Activated naive CD4-positive, alpha-beta T cell treated with anti-CD3 and anti-CD28 coated beads, Interleukin-2, amount 50 U/mL, for 72 hours (primary cell): ENCODE results near the gene IL31RA. TPM values are rescaled to one million over a fixed set of nuclear protein-coding genes. Genes with fewer than 3 reads are reported as not detected.
"Not testable (repeated sequence)": the region's sequence is repeated elsewhere in the genome, so short reads cannot be mapped to it uniquely, and the experiment has no call there.

Experiments
- ATAC-seq, 2 donors: fragments of 150-1000 bp; cut with Tn5 transposase; 2 replicates each; pipeline ENCODE4 v1.10.0; 2021; ENCODE audit warnings: mild to moderate bottlenecking in 2 of 2, moderate library complexity in 2 of 2
- DNase-seq, 2 donors: peaks; one replicate each; pipeline ENCODE4 v3.0.0; 2021 to 2022; ENCODE audit warnings: low spot score in 2 of 2
- H3K27ac Mint-ChIP-seq, 2 donors: one replicate each; pipeline ENCODE4 v1.8.0; 2022; ENCODE audit warnings: mild to moderate bottlenecking in 2 of 2, mixed read lengths in 2 of 2
- H3K36me3 Mint-ChIP-seq, 2 donors: one replicate each; pipeline ENCODE4 v1.8.0; 2022; ENCODE audit warnings: mixed read lengths in 2 of 2
- H3K9me3 Mint-ChIP-seq, 2 donors: one replicate each; pipeline ENCODE4 v1.8.0; 2022; ENCODE audit warnings: mixed read lengths in 2 of 2
- total RNA-seq, 2 donors: library from RNA; stranded (reverse); gene quantifications; one replicate each; pipeline ENCODE4 v1.2.3, GENCODE V29; 2022

The IL31RA gene
- total RNA-seq: under 1 TPM in 1 of 2 donors, not detected in 1; 0.89 TPM

DNA sequence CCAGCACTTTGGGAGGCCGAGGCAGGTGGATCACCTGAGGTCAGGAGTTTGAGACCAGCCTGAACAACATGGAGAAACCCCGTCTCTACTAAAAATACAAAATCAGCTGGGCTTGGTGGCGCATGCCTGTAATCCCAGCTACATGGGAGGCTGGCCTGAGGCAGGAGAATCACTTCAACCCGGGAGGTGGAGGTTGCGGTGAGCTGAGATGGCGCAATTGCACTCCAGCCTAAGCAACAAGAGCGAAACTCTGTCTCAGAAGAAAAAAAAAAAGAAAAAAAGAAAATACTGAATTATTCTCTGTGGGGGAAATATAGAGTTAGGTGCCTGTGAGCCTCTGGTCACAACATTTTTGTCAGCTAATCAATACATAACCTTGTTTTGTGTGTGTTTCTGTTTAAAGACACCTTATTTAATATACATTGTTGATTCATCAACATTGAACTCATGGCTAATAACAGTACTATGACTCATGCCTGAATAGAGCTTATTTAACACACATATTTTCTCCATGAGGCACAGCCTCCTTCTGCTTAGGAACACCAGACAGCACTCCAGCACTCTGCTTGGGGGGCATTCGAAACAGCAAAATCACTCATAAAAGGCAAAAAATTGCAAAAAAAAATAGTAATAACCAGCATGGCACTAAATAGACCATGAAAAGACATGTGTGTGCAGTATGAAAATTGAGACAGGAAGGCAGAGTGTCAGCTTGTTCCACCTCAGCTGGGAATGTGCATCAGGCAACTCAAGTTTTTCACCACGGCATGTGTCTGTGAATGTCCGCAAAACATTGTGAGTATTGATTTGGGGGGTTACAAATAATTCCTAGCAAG is at the start of gene IL31RA:
IL31RA (plus strand) TSS at position 519 of the 836 bp plus-strand sequence; CDS start at position 733, 214 bp downstream.
- ATAC-seq: peak in 1 of 2 donors; percentile 94
- Mint-ChIP-seq H3K36me3 (peaks cover under 1 to 6% of the 10 kb centered on the region in 2 donors), H3K27ac (peak within 1 kb of the TSS in 1 of 2 donors; percentile 12), H3K9me3 (peaks cover 0 to 11% of the 10 kb centered on the region in 2 donors)
- no peak for DNase-seq

DNA sequence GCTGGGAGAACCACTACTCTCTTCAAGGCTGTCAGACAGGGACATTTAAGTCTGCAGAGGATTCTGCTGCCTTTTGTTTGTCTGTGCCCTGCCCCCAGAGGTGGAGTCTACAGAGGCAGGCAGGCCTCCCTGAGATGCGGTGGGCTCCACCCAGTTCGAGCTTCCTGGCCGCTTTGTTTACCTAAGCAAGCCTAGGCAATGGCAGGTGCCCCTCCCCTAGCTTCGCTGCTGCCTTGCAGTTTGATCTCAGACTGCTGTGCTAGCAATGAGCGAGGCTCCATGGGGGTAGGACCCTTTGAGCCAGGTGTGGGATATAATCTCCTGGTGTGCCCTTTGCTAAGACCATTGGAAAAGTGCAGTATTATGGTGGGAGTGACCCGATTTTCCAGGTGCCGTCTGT is 42.3 kb upstream of the IL31RA start:
- Mint-ChIP-seq H3K9me3 (peaks cover 10% of the 10 kb centered on the region in 2 donors), H3K36me3 (peaks cover 15 to 17% of the 10 kb centered on the region in 2 donors)
- not testable (repeated sequence) for H3K27ac Mint-ChIP-seq, ATAC-seq, DNase-seq

- not testable (repeated sequence) for H3K27ac Mint-ChIP-seq, ATAC-seq, H3K36me3 Mint-ChIP-seq, H3K9me3 Mint-ChIP-seq, DNase-seq
These were observed 35.2 kb upstream of the IL31RA start for GRCh38 chr5:55815939-55816338.

- no peak overlapping the region for H3K27ac Mint-ChIP-seq
- ATAC-seq (no peak), DNase-seq (no peak)
- H3K9me3 Mint-ChIP-seq: no peaks in the 10 kb centered on the region
- H3K36me3 Mint-ChIP-seq: peaks cover 0 to 5% of the 10 kb centered on the region in 2 donors
These were observed 34.8 kb upstream of the IL31RA start for GRCh38 chr5:55816342-55816741.

GRCh38 chr5:55817030-55817429 is 34.1 kb upstream of the IL31RA start:
- Mint-ChIP-seq H3K27ac (no peak overlapping the region), H3K36me3 (peaks cover 0 to 6% of the 10 kb centered on the region in 2 donors), H3K9me3 (no peaks in the 10 kb centered on the region)
- no peak for DNase-seq
- no peak for ATAC-seq

DNA sequence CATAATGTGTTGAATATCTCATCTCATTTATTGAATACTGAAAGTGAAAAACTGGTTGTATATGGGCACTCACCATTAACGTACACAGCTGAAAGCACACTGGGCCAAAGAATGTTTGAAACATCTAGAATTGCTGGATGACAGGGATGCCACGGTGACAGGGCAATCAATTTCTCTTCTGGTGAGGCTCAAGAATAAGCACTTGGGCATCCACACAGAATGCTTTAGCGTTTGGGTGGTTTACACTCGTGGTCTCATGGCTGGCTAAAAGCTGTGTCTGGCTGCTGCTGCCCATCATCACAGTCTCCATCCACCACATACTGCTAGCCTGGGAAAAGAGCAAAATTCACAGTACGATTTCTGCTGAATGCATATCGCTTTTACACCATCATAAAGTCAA is 30.7 kb upstream of the IL31RA start:
- Mint-ChIP-seq H3K9me3 (no peaks in the 10 kb centered on the region), H3K27ac (no peak overlapping the region), H3K36me3 (peaks cover 5 to 6% of the 10 kb centered on the region in 2 donors)
- DNase-seq (no peak), ATAC-seq (no peak)

DNA sequence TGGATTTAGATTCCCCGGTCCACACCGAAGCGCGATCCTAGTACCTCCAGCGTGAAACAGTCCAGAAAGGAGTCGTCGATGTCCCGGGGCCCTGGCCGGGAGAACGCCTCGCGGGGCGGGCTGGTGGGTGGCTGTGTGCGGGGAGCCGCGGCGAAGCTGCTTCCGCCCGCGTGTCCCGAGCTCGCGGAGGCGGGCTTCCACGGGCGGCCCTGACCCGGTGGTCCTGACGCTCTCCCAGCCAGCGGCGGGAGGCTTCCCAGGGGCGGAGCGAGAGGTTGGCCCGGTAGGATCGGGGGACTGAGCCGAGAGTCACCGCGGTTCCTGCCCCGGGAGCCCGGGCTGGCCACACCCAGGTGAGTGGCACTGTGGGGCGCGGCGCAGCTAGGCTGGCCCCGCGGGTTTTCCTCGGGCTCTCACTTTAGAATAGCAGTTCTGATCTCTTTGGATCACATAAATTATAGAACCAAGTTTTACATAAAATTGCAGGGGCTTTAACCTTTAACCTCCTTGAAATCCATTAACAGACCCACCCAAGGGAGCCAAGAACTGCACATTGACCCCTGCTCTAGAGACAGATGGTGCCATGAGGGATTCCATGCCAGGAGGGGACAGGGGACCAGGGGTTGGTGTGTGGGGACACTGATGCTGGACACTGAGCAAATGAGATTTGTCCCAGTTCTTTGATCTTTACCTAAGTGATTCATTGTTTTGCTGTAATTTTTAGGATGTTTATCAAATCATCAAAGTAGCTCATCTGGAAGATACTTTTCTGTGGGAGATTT is 29.2 kb upstream of the IL31RA start:
- no peak for ATAC-seq
- DNase-seq: no peak

GRCh38 chr5:55823151-55823796 is 27.9 kb upstream of the IL31RA start:
- ATAC-seq (peak in 1 of 2 donors; percentile 90), DNase-seq (no peak)
- Mint-ChIP-seq H3K27ac (no peak overlapping the region), H3K36me3 (peaks cover 5 to 11% of the 10 kb centered on the region in 2 donors), H3K9me3 (no peaks in the 10 kb centered on the region)

More for the DNA sequence above, 29.2 kb upstream of the IL31RA start:
- H3K27ac Mint-ChIP-seq: no peak overlapping the region
- H3K9me3 Mint-ChIP-seq: no peaks in the 10 kb centered on the region
- peaks cover 5 to 6% of the 10 kb centered on the region in 2 donors for H3K36me3 Mint-ChIP-seq

DNA sequence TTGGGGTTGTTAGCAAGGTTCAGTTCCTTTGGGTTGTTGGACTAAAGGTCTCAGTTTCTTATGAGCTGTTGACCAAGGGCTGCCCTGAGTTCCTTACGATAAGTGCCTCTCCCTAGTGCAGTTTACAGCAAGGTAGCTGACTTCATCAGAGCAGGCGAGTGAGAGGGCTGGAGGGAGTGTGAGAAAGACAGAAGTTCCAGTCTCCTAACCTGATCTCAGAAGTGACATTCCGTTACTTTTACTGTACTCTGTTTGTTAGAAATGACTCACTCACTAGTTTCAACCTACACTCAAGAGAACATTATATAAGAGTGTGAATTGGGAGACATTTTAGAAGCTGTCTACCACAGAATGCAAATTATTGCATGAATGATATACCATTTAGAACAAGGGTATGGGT is 21.2 kb upstream of the IL31RA start:
- ATAC-seq (peak; percentile 29 to 79), DNase-seq (no peak)
- Mint-ChIP-seq H3K27ac (no peak overlapping the region), H3K9me3 (peaks cover 0 to 15% of the 10 kb centered on the region in 2 donors), H3K36me3 (peaks cover 5 to 20% of the 10 kb centered on the region in 2 donors)

DNA sequence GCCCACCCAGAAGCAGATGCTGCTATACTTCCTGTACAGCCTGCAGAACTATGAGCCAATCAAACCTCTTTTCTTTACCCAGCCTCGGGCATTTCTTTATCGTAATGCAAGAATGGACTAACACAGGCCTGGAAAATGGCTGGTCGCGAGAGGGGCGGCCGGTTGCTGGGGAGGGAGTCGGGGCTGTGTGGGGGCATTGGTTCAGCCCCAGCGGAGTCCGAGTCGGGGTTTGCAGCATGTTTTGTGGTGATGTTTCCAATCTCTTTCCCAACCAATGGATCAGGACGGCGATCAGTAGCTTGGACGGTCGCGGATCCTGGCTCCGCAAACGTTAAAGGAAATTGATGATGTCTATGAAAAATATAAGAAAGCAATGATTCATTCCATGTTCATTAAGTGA is 18.7 kb upstream of the IL31RA start:
- ATAC-seq (no peak), DNase-seq (no peak)
- H3K36me3 Mint-ChIP-seq: peaks cover 2 to 20% of the 10 kb centered on the region in 2 donors
- peaks cover 0 to 15% of the 10 kb centered on the region in 2 donors for H3K9me3 Mint-ChIP-seq
- no peak overlapping the region for H3K27ac Mint-ChIP-seq

DNA sequence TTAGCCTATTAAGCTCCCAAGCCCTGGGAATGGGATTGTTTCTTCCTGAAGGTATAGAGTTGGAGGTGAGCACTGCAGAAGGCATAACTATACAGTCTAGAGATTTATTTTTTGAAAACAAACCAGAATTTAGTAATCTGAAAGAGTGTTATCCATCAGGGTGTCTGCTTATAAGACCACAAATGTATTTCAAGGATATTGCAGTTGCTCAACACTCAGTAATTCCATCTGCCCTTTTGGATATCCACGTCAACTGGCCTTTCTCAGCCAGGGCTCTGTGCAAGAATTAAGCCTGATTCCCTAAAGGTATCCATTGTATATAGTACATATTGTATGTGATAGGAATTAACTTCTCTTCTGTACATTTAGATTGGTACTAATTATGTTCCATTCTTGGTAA is 15.0 kb upstream of the IL31RA start:
- ATAC-seq (no peak), DNase-seq (no peak)
- H3K27ac Mint-ChIP-seq: no peak overlapping the region
- peaks cover 0 to 19% of the 10 kb centered on the region in 2 donors for H3K9me3 Mint-ChIP-seq
- peaks cover 0 to 20% of the 10 kb centered on the region in 2 donors for H3K36me3 Mint-ChIP-seq

DNA sequence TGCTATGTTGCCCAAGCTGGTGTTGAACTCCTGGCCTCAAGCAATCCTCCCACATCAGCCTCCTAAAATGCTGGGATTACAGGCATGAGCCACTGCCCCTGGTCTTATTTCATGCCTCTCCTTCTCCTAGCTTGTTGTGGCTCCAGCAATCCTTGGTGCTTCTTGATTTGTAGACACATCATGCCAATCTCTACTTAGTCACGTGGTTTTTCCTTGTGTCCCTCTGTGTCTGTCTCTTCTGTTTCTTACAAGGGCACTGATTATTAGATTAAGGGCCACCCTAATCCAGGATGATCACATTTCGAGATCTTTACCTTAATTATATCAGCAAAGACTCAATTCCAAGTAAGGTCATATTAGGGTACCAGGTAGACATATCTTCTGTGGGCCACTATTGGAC is 9.2 kb upstream of the IL31RA start:
- ATAC-seq: no peak
- peaks cover 6 to 9% of the 10 kb centered on the region in 2 donors for H3K36me3 Mint-ChIP-seq

GRCh38 chr5:55847837-55848236 is 3.3 kb upstream of the IL31RA start:
- no peak overlapping the region for H3K27ac Mint-ChIP-seq
- peaks cover 10 to 30% of the 10 kb centered on the region in 2 donors for H3K9me3 Mint-ChIP-seq
- DNase-seq (no peak), ATAC-seq (no peak)
- H3K36me3 Mint-ChIP-seq: peaks cover 9 to 12% of the 10 kb centered on the region in 2 donors

More for the DNA sequence above, 9.2 kb upstream of the IL31RA start:
- DNase-seq: no peak
- no peak overlapping the region for H3K27ac Mint-ChIP-seq
- peaks cover 10 to 31% of the 10 kb centered on the region in 2 donors for H3K9me3 Mint-ChIP-seq

DNA sequence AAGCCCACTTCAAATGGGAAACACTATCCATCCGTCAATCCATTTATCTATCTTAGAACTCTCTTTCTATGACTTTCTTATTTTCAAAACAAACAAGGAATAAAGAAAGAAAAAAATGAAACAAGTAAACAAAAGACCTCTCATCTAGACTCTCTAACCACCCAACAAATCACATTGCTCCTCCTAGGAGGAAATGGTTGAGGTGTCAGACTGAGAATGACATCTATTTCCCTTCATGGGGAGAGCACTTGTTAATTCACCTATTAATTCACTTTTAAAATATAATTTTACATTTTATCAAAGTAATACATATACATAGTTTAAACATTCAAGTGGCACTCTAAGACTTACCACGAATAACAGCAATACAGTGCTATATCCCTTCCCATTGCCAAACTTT is 2.4 kb upstream of the IL31RA start:
- no peak for ATAC-seq
- H3K9me3 Mint-ChIP-seq: peaks cover 10 to 22% of the 10 kb centered on the region in 2 donors
- no peak overlapping the region for H3K27ac Mint-ChIP-seq
- DNase-seq: no peak
- H3K36me3 Mint-ChIP-seq: peaks cover 9 to 12% of the 10 kb centered on the region in 2 donors

DNA sequence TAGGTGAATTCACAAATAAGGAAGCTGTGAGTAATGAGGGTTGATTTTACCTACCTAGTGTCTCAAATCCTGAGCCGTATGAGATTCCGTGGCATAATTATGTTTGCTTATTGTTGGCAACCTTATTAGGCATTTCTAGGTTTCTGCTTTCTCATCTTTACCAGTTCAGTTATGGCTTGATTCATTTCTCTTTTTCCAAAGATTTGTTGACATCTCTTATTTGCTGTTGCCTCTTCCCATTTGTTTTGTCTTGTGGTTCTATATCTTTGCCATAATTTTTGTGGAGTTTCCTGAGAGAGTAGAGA is 470 bp downstream of the IL31RA start:
- H3K36me3 Mint-ChIP-seq: peaks cover 0 to 6% of the 10 kb centered on the region in 2 donors
- DNase-seq: no peak
- peak overlapping the region in 1 of 2 donors; percentile 5 for H3K27ac Mint-ChIP-seq

DNA sequence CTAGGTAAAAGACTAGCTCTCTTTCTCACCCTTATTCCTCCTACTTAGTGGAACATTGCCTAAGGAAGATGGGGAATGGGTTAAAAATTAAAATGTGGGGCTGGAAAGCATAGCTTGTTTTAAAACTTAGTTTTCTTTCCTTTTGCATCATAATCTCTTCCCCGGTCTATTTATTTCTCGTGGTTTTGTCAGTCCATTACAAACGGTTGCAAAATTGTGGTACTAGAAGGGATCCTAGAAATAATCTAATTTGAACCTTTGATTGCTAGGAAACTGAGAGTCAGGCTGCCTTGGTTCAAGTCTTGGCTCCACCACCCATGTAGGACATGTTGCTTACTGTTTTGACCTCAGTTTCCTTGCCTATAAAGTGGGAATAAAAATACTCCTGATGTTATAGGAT is 1.3 kb downstream of the IL31RA start:
- DNase-seq: no peak
- H3K36me3 Mint-ChIP-seq: peaks cover 0 to 5% of the 10 kb centered on the region in 2 donors
- no peak for ATAC-seq
- peaks cover 0 to 9% of the 10 kb centered on the region in 2 donors for H3K9me3 Mint-ChIP-seq
- H3K27ac Mint-ChIP-seq: no peak overlapping the region

More for the DNA sequence above, 470 bp downstream of the IL31RA start:
- ATAC-seq: no peak
- peaks cover 0 to 9% of the 10 kb centered on the region in 2 donors for H3K9me3 Mint-ChIP-seq
